Measurements from ENCODE around the gene ZNF714.
A peak's percentile ranks its signal among the peaks of the same experiment; 100 is the strongest.

Gene ZNF714

DNA sequence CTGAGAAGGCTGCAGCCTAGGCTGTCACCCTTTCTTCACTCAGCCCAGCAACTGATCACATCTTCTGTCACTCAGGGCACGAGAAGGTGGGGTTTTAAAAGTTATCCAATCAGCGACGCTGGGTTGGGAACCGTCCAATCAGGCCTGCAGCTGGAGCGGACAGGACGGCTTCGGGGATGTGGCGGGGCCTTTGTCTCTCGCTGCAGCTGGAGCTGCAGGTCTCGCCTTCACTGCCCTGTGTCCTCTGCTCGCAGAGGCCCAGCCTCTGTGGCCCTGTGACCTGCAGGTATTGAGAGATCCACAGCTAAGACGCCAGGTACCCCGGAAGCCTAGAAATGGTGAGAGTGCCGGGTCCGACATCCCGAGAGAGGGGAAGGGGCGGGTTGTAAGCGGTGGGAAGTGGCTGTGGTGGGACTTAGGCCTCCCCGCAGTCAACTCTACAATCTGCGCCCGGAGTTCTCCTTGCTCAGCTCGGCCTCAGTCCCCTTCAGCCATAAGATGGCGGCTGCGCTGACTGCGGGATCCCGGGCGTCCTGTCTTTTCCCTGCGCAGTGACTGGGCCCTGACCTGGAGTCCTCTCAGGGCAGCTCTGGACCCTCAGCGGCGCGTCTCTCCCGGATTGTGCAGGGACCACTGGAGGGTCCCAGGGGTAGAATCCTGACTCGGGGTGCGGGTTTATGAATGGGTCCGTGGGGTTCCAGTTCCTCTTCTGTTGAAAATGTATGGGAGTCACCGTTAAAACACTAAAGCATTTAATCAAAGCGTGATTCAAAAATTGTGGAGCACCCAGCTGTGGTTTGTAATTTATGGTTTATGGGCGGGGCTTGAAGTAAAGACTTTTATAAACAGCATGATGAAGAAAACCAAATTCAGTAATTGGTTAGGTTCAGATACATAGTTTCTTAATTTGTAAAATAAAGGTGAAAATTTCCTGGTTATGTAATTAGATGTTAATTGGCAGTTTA, at the start of gene ZNF714:
Gene ZNF714, plus strand, starts transcription at position 193 of the 965 bp plus-strand sequence. CDS start 16,066 bp downstream, outside the sequence.
- DNase-seq = peak; percentile 48 to 72 (median 60)

DNA sequence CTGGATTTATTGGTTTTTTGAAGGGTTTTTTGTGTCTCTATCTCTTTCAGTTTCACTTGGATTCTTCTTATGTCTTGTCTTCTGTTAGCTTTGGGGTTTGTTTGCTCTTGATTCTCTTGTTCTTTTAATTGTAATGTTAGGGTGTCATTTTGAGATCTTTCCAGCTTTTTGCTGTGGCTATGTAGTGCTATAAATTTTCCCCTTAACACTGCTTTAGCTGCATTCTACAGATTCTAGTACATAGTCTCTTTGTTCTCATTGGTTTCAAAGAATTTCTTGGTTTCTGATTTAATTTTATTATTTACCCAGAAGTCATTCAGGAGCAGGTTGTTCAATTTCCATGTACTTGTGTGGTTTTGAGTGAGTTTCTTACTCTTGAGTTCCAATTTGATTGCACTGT, 37.0 kb upstream of the ZNF714 start:
- no peak for DNase-seq

DNA sequence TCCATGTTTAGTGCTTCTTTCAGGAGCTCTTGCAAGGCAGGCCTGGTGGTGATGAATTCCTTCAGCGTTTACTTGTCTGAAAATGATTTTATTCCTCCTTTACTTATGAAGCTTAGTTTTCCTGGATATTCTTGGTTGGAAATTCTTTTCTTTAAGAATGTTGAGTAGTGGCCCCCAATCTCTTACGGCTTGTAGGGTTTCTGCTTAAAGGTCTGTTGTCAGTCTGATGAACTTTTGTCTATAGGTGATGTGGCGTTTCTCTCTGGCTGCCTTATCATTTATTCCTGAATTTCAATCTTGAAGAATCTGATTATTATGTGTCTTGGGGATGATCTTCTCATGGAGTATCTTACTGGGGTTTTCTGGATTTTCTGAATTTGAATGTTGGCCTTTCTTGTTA, 35.5 kb upstream of the ZNF714 start:
- no peak for DNase-seq

DNA sequence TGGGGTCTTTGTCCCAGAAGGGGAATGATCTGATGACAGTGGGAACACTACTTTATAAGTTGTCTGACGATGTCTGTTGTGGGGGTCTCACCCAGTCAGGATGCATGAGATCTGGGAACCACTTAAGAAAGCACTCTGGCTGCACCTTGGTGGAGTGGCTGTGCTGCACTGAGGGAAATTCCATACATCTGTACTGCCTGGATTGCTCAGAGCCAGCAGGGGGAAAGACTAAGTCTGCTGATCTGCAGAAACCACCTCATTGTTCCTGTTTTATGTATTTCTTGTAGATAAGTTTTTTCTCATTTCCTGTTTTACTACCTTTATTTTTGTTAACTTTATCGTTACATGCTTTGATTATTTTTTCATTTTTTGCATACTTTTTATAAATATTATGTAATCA, 34.3 kb upstream of the ZNF714 start:
- no peak for DNase-seq

DNA sequence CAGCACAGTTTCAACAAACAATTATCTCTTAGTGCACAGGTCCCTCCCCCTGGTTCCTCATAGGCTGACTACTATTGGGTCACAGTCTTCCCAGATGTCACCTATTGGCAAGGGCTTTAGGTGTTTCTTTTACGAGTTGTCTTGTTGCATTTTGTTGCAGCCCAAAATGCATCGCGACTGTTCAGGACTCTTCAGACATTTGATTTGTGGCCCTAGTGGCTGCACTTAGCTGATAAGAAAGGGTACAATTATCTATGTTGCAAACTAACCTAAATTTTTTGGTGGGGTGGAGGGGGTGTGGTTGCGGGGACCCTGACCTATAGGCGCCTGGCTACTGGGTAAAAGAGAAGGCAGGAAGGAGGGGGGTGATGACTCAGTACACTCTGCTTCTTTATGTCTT, 29.1 kb upstream of the ZNF714 start:
- no peak for DNase-seq

DNA sequence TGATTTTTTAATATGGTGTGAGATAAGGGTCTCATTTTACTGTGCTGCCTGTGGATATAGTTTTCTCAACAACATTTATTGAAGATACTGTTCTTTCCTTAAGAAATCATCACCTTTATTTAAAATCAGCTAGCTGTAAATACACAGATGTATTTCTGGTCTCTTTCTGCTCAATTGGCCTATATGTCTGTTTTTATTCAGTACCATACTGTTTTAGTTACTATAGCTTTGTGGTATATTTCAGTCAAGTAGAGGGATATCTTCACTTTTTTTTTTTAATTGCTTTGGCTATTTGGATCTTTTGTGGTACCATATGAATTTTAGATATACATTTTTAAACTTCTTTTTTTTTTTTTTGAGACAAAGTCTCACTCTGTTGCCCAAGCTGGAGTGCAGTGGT, 16.7 kb upstream of the ZNF714 start:
- no peak for DNase-seq

DNA sequence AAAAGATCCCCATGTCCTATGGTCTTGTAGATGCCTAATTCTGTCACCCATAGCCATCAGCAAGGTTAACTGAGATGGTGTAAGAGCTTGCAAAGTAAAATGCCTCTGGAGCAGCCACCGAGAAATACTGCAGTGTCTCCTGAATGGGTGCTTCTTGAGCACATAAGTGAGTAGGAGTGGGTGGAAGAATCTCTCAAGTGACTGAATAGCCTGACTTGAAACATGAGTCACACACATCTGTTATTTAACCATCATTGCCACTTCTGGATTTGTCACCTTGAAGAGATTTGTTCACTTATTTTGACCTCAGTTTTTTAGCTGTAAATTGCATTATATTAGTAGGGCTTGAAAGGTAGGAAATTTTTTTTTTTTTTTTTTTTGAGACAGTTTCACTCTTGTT, 2.3 kb downstream of the ZNF714 start:
- no peak for DNase-seq

DNA sequence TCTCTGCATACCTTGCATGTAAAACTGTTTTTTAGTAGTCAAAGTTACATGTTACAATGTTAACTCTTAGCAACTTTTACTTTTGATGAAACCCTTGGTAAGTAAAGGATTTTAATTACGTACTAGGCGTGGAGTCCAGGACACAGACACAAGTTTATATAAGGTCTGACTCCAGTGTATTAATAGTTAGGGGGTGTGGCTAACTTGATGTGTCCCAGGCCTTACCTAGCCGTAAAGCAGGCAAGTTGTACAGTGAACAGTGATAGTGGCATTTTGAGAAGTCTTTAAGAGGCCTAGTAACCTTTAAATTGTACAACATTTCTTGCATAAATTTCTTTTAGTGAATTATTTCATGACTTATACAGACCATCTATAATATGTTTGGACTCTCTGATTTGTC, 5.9 kb downstream of the ZNF714 start:
- no peak for DNase-seq

DNA sequence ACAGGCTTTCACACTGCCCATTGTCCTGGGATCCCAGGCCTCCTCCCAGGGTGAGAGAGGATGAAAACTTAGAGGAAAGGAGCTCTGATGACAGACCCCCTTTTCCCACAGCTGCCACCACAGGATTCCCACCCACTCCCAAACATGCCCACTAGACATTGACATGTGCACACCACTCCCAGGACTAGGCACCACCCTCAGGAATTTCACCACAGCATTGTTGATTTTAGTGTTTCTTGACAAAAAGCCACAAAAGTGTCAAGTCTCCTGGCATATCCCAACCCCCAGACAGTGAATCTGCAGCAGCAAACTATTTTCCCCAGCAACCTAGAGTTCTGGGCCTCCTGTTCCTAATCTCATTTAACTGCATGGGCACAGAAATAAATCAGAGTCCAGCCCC, 10.1 kb downstream of the ZNF714 start:
- DNase-seq = no peak

DNA sequence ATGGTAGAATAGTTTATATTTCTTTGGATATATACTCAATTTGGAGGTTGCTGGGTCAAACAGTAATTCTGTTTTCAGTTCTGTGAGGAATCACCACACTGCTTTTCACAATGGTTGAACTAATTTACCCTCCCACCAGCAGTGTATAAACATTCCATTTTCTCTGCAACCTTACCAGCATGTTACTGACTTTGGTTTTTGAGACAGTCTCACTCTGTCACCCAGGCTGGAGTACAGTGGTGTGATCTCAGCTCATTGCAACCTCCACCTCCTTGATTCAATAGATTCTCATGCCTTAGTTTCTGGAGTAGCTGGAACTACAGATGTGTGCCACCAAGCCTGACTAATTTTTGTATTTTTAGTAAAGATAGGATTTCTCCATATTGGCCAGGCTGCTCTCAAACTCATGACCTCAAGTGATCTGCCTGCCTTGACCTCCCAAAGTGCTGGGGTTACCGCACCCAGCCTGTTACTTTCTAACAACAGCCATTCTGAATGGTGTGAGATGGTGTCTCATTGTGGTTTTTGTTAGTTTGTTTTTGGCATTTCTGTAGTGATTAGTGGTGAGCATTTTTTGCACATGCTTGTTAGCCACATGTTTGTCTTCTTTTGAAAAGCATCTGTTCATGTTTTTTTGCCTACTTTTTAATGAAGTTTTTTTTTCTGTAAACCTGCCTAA, 12.5 kb downstream of the ZNF714 start:
- DNase-seq = no peak

DNA sequence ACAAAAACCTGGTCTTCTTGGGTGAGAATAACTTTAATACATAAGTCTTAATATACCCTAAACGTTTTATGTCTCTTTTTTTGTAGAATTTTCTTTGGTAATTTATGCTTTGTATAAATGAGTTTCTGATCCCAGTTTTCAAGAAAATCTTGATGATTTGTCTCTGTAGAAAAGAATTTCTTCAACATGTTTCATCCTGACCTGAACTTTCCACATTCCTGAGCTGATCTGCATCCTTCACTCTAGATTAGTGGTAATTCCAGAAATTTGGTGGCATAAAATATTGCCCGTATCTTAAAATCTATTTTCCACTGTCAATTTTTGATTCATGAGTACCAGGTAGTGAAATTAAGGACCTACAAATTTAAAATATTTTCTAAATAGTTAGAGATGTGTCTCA, 16.3 kb downstream of the ZNF714 start:
- DNase-seq = no peak

DNA sequence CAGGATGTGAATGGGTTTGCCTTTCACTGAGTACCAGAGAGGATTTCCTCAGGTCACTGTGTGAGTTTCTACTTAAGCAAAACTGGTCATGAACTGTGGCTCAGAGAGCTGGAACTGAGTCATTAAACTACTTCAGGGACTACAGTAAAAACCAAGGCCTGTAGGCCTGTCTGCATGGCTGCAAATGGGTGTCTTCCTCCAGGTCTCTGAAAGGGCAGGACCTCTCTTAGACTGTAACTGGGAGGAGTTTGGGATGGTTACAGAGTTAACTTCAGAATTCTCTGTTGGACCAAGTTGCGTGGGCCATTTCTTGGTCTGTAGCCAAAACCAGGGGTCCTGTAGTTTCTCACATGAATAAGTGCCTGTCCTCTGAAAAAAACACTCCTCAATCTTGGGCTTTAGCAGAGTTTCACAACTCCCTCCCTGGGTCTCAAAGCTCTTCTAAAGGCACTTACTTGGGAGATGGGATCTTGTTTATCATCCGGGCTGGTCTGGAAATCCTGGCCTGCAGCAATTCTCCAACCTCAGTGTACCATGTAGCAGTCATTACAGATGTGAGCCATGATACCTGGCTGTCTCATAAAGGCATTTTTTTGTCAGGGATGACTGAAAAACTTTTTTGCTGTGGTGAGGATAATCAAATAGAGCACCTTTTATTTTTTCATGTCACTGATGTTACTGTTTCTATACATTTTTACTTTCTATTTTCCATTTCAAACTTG, 19.7 kb downstream of the ZNF714 start:
- no peak for DNase-seq

DNA sequence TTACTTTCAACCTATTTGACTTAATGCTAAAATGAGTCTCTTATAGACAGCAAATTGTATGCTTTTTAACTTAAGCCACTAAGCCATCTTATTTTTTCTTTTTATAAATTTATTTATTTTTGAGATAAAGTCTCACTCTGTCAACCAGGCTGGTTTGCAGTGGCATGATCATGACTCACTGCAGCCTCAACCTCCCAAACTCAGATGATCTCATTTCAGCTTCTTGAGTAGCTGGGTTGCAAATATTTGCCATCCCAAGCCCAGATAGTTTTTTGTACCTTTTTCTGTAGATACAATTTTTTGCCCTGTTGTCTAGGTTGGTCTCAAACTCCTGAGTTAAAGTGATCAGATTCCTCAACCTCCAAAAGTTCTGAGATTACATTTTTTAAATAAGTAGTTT, 27.1 kb downstream of the ZNF714 start:
- DNase-seq = no peak

DNA sequence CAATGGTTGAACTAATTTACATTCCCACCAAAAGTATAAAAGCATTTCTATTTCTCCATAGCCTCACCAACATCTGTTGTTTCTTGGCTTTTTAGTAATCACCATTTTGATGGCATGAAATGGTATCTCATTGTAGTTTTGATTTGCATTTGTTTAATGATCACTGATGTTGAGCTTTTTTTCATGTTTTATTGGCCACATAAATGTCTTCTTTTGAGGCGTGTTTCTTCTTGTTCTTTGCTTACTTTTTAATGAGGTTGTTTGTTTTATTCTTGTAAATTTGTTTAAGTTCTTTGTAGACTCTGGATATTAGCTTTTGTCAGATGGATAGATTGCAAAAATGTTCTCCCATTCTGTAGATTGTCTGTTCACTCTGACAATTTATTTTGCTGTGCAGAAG, 28.2 kb downstream of the ZNF714 start:
- no peak for DNase-seq

DNA sequence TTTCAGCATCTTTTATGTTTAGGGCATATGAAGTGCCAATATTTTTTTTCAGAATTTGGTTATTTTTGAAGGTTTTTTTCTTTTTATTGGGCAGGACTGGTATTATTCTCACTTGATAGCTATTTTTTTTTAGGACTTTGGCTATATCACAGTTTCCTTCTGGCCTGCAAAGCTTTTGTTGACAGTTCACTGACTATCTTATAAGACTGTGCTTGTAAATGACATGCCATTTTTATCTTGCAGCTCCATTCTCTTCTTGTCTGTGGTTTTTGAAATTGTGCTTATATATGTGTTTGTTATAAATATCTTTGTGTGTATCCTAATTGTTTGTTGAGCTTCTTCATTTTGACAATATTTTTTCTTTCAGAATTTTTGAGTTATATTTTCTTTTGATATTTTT, 33.4 kb downstream of the ZNF714 start:
- DNase-seq = no peak

DNA sequence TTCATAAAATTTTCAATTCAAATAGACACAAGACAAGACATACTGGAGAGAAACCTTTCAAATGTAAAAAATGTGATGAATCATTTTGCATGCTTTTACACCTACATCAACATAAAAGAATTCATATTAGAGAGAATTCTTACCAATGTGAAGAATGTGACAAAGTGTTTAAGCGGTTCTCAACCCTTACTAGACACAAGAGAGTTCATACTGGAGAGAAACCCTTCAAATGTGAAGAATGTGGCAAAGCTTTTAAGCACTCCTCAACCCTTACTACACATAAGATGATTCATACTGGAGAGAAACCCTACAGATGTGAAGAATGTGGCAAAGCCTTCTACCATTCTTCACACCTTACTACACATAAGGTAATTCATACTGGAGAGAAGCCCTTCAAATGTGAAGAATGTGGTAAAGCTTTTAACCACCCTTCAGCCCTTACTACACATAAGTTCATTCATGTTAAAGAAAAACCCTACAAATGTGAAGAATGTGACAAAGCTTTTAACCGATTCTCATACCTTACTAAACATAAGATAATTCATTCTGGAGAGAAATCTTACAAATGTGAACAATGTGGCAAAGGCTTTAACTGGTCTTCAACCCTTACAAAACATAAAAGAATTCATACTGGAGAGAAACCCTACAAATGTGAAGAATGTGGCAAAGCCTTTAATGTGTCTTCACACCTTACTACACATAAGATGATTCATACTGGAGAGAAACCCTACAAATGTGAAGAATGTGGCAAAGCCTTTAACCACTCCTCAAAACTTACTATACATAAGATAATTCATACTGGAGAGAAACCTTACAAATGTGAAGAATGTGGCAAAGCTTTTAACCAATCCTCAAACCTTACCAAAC, 35.3 kb downstream of the ZNF714 start:
- DNase-seq = no peak

DNA sequence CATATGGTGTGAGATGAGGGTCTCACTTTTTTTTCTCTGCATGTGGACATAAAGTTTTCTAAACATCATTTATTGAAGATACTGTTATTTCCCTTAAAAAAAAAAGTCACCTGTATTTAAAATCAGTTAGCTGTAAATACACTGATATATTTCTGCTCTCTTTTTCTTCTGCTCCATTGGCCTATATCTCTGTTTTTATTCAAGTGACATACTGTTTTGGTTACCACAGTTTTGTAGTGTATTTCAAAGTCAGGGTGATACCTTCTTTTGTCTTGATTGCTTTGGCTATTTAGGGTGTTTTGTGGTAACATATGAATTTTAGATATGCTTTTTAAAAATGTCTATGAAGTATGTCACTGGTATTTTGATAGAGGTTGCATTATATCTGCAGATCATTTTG, 44.1 kb downstream of the ZNF714 start:
- no peak for DNase-seq

DNA sequence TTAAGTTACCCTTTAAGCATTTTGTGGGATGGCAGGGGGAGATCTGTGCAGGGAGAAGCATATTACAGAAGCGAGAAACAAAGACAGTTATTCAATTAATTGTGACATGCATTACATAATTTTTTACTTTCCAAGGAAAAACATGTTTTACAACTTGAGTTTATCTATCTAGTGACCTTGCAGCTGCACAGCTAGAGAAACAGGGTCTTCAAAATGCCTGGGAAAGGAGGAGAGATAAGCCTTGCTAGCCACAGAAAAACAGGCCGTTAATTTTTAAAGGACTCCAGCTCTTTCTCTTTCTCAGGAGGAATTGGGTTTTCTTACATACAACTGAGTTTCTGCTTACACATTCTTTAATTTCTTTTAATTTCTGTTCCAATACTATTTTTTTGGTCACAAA, 45.0 kb downstream of the ZNF714 start:
- no peak for DNase-seq

DNA sequence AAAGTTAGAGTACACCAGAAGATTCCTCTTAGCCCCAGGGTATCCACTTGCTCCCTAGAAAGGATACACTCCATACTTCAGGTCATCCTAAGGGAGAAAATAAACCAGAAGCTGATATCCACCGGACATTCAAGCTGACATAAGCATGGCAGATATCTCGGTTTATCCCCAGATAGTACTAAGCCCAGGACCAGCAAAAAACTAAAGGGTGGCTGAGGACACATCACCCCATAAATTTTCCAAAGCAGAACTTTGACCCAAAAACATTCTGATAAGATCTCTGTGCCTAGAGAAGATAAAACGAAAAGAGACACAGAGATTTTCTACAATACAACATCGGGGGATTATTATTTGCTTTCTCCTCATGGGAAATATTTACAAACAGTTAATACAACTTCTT, 45.9 kb downstream of the ZNF714 start:
- no peak for DNase-seq

DNA sequence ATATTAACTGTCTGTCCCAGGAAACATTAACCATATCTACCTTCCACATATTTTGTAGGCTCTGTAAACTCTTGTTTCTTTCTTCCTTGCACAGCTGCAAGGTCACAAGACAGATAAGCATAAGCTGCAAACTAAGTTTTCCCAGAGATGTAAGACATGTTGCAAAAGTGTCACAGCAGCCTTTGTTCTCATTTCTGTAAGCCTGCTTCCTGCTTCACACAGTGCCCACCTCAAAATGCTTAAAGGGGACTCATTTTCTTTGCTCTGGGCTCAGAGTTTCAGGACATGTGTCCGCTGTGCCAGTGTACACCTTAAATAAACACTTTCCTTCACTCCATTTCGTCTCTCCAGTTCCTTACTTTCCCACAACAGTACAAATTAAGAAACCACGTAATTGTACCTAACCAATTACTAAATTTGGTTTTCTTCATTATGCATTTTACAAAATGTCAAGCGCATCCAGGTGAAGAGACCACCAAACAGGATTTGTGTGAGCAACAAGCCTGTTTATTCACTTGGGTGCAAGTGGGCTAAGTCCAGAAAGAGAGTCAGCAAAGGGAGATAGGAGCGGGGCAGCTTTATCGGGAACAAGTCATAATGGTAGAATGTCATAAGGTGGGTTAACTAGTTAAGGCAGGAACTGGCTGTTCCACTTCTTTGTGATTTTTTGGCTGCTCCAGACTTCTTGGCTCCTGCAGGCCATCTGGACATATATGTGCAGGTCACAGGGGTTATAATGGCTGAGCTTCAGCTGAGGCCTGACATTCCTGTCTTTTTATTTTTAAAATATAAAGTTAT, 47.1 kb downstream of the ZNF714 start:
- no peak for DNase-seq

DNA sequence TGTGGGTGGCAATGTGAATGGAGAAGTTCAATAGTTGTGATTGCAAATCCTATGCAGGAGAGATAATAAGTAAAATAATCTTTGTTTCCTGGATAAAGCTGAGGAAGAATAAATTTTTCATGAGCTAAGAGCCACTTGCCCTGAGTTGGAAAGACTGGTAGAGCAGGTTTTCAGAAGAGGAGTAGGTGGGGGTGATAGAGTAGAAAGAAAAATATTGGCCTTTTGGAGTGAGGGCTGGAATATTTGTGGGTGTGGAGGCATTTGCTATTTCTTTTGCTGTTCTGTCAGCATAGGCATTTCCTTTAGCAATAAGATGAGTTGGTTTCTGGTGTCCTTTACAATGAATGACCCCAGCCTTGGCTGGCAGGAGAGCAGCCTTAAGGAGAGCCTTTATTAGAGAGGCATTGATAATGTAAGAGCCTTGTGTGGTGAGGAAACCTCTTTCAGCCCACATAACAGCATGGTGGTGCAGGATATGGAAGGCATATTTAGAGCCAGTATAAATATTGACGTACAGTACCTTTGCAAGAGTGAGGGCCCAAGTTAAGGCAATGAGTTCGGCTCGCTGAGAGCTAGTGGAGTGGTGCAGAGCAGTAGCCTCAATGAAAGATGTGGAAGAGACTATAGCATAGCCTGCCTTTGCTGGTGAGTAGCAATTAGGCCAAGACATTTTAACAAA, 48.2 kb downstream of the ZNF714 start:
- DNase-seq = no peak

Measured in activated CD4-positive, CD25-positive, alpha-beta regulatory T cell (primary cell).